HL-60/S4 treated with phorbol 12-myristate 13-acetate at 8.2 ng/mL for 4 days and 3 days (cell line): ENCODE results near the gene WWOX.

Source experiments
- in situ Hi-C: fragments of 300-500 bp; cut with MboI; formaldehyde crosslinking; loops from 2 replicates; pipeline ENCODE4 v1.15.0; 2022; ENCODE audit warnings: low sequenced_read_pairs

Gene WWOX

GRCh38 chr16:79093554-79093967 is 994.1 kb downstream of the WWOX start:
- in situ Hi-C loops = no loop called here

DNA sequence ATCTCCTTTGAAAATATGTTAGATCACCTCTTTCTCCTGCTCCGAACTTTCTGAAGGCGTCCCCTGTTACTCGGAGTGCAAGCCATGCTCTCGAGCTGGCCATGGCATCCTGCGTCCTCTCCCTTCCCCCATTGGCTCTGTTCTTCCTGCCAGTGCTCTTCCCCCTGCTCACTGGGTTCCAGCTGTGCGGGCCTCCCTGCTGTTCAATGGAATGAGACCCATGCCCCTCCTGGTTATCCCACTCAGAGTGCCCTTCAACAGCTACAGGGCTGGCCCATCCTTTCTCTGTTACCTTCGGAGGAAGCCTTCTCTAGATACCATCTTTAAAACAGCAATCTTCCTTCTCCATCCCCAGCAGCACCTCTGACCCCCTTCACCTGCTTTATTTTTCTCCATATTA is 996.8 kb downstream of the WWOX start:
- in situ Hi-C loops = no loop called here

DNA sequence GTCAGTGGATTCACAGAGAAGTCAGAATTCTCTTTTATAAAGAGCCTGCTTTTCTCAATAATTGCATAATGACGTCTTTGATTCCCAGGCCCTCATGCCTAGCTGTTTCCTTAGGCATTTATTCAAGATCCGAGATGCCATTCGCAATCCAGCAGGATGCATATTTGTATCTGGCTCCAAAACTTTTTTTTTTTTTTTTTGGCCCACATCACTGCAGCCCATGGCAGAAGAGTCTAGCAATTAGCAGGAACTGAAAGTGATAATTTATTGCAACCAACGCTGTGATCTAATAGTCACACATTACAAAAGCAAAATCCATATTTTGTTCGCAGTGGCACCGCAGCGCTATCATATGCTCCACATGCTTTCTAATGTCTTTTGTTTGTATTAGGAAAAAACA is 997.7 kb downstream of the WWOX start:
- in situ Hi-C loops = no loop called here

GRCh38 chr16:79097771-79098170 is 998.3 kb downstream of the WWOX start:
- in situ Hi-C loops = no loop called here

- in situ Hi-C loops = no loop called here
These were observed 999.5 kb downstream of the WWOX start for GRCh38 chr16:79098907-79099306.

DNA sequence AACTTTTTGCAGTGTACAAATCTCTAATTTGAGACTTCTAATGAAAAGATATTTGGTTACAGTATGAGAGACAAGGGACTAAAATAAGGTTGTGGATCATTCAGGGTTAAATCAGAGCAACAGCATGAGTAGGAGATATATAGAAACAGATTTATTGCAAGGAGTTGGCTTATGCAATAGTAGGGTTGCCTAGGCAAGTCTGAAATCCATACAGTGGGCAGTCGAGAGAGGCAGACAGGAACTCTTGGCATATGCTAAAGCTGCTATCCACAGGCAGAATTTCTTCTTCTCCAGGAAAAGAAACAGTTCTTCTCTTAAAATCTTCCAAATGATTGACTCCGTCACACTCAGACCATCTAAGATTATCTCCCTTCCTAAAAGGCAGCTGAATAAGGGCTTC is 1000.3 kb downstream of the WWOX start:
- in situ Hi-C loops = no loop called here

DNA sequence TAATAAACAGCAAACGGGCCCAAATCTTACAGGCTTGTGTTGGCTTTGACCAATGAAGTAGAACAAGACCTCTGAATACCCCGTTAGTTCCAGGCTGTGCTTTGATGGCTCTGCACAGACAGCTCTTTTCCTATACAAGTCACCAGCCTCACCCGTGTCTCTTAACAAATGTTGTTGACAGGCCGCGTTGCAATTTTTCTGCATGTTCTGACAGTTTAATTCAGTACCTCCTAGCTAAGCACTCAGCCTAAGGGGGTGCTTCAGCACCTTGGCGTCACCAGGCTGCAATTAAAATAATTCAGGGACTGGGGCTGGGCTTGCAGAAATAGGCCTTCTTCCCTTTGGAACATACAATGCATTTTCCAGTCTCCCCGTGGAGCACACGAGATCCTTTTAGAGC is 1001.0 kb downstream of the WWOX start:
- in situ Hi-C loops = no loop called here

- in situ Hi-C loops = no loop called here
These were observed 1002.0 kb downstream of the WWOX start for GRCh38 chr16:79101491-79101890.

- in situ Hi-C loops = no loop called here
These were observed 1005.1 kb downstream of the WWOX start for GRCh38 chr16:79104567-79104966.

GRCh38 chr16:79107301-79107700 is 1007.8 kb downstream of the WWOX start:
- in situ Hi-C loops = no loop called here

DNA sequence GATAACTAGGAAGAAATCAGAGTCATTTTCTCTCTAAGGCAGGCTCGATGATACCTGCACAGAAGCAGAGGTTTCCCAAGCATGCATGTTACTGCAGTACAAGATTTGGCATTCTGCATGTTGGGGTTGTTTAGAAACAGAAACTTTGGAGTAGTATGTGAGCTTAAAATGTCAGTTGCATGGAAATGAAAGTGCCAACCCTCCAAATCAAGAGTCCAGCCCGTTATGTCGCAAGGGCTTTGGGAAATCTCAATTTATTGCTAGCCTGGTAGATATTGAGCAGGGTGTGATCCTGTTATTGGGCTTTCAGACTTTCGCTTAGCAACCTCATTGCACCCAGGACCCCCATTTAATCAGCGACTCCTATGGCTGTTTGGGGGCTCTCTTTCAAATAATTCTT is 1010.3 kb downstream of the WWOX start:
- in situ Hi-C loops = no loop called here

DNA sequence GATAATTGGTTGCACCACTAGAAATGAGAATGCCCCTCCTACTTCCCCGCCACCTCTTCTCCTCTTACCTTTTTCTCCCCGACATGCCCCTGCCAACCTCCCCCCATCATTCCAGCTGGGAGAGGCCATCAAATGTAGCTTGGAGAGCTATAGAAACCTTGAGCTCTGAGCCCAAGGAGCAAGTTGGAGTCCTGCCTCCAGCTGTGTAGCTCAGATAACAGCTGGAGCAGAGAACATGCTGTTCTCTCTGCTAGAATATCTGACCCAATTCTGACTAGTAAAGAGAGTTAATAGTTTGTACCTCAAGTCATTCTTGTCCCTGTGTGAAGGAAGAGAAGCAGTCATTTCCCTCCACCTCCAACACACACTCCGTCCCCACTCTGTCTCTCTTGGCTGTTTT is 1010.8 kb downstream of the WWOX start:
- in situ Hi-C loops = no loop called here

GRCh38 chr16:79110953-79111352 is 1011.5 kb downstream of the WWOX start:
- in situ Hi-C loops = no loop called here

DNA sequence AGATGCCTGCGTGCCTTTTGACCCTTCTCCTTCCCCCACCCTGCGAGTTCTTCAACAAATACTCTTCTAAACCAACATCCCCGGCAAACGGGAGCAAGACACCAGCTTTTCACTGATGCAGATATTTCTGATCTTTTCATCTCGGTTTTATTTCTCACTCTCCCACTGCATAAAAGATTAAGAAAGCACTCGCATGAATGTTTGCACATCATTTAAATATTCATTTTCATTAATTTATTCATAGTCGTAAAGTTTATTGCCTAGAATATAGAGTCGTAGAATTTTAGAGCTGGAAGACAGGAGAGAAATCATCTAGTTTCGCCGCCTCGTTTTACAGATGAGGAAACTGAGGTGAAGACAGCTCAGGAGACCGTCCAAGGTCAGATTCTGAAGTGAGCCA is 1013.0 kb downstream of the WWOX start:
- in situ Hi-C loops = no loop called here

DNA sequence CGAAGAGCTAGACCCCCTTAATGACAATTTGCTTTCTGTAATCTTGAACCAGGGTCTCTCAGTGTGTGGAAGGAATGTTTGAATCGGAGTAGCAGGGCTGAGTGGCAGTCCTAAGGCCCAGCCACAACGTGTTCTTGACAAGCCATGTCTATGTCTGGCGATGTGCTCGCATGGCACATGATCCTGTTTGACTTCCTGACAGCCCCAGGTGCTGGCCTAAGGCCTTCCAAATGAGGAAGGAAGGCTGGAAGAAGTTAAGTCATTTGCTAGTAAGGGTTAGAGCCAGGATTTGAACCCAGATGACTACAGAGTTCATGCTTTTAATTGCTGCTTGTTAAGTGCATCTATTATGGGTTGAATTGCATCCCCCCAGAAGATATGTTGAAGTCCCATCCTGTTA is 1014.4 kb downstream of the WWOX start:
- in situ Hi-C loops = no loop called here

DNA sequence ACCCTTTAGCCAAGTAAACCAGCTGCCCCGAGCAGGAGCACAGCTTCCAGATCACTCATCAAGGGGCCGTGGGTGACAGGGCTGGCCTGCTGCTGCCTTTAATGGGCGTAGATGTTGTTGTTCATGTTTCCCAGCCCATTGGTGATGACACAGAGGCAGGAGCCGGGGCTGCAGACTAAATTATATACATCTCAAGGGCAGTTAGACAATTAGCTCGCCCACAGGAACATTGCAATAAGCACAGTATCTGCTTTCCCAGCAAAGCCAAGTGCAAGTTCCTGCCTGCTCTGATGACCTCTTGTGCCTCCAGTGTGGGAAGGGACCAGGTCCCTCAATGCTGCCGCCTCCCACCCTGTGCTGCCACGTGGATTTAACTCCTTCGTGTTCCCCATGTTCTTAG is 1015.3 kb downstream of the WWOX start:
- in situ Hi-C loops = no loop called here

GRCh38 chr16:79121906-79122305 is 1022.5 kb downstream of the WWOX start:
- in situ Hi-C loops = no loop called here

- in situ Hi-C loops = no loop called here
These were observed 1022.9 kb downstream of the WWOX start for GRCh38 chr16:79122343-79122742.

DNA sequence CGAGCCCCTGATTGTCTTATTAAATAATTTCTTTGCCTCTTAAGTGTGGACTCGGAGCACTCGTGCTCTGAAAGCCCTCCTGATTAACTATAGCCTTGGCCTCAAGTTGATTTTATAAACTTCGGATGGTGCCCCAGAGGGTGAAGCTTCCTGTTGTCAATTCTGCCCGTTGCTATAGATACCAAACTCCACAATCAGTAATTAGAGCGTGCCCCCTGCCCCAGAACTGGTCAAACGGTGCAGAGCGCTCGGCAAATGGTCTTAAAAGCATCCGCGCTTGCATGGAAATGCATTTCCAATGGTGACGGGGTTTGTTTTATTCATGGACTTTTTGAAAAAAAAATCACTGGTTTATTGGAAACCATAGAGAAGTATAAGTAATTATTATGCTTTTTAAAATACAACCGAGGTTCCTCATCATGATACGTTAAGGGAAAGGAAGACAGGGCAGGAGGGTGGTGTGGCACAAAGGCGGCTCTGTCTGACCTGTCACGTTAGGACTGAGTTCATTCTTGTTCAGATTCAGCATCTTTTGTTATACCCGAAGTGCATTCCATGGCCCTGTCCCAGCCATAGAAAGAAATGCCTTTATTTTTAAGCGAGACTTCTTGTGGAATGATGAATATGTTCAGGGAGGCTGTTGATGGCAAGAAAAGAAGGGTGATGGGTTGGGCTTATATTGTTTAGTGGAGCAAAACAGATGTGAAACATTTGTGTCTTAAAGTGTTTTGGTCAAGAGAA is 1024.7 kb downstream of the WWOX start:
- in situ Hi-C loops = no loop called here

DNA sequence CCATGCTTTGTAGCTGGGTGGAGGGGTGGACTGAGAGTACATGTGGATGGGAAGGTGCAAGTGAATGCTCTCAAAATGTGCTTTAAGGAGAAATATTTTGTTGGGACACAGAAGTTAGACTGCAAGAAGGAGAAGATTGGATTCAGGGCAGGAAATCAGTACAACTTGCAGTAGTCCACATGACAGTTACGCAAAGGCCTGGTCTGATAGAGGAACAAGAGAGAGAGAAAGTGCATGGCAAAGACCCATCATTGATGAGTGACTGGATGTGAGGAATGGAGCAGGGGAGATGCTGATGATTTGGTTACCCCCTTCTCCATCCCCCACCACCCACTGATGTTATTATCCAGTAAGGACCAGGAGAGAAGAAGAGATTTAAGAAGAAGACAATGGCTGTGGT is 1028.3 kb downstream of the WWOX start:
- in situ Hi-C loops = no loop called here

- in situ Hi-C loops = no loop called here
These were observed 1029.3 kb downstream of the WWOX start for GRCh38 chr16:79128706-79129105.

DNA sequence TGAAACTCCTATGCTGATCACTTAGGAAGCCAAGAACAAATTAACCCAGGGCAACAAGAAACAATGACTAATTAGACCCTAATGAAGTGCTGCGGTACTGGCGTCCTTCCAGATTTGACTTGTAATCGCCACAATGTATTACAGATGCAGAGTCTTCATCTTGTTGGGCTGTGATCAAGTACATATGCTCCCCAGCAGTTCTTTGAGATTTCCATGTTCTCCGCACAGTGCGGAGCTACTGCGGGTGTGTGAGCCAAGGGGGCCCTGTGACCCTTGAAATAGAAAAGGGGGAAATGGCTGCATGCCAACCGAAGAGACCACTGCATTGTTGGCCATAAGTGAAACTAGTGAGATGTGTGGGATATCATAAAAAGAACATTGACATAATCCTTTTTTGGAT is 1031.2 kb downstream of the WWOX start:
- in situ Hi-C loops = no loop called here
